Brain pericyte (primary cell): ENCODE measurements around the gene GAL3ST3.
"Not testable (repeated sequence)": the region's sequence is repeated elsewhere in the genome, so short reads cannot be mapped to it uniquely, and the experiment has no call there.

Source experiments
- DNase-seq: peaks from one replicate; pipeline ENCODE4 v3.0.0-alpha.2; 2012; ENCODE audit warnings: low read depth, low spot score

GAL3ST3 gene

DNA sequence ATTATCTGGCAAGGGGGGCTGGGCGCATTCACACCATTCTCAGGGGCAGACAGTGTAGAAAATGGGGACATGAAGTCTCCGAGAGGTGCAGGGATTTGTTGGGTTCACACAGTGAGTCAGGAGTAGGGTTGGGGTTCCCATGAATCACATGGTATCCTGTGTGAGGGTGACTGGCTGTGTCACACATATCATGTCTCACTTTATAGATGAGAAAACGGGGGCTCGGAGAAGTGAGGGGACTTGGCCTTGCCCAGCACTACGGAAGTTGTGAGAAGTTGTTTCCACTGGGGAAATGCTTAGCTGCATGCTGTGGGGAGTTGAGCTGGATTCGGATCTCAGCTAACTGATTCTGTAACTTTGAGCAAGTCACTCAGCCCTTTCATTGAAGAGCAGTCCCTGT lies 4.2 kb downstream of the GAL3ST3 start:
- no peak for DNase-seq

DNA sequence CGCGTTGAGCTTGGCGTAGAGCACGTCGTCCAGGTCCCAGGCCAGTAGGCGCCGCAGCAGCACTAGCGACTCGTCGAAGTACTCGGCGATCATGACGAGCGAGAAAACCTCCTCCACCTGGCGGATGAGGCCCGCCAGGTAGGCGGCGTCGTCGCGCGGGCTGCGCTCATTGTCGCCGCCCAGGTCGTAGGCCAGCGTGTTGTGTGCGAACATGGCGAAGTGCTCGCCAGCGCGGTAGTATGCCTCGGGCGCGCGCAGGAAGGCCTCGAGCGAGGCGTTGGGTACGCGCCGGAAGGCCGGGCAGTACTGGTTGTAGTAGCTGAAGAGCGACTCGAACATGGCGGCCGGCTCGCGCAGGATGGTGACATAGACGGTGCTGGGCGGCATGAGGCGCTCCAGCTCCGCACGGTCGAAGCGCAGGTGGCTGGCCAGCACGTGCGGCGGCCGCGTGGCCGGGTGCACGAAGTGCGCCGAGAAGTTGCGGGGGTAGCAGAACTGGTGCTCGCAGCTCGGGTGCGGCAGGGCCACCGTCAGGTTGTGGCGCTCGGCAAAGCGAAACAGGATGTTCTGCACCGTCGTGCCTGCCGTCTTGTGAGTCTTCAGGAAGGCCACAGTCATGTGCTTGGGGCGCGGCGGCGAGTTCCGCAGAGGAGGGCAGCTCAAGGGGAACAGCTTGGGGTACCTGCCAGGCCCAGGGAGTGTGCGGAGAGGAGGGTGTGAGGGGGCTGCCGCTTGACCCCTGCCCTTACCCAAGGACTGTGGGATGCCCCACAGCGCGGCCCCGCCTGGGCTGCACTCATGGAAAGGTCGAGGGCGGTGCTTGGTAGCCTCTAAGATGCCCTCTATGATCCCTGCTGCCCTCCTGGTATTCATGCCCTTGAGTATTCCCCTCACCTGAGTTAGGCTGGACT lies 5.7 kb downstream of the GAL3ST3 start:
- DNase-seq, result no peak

DNA sequence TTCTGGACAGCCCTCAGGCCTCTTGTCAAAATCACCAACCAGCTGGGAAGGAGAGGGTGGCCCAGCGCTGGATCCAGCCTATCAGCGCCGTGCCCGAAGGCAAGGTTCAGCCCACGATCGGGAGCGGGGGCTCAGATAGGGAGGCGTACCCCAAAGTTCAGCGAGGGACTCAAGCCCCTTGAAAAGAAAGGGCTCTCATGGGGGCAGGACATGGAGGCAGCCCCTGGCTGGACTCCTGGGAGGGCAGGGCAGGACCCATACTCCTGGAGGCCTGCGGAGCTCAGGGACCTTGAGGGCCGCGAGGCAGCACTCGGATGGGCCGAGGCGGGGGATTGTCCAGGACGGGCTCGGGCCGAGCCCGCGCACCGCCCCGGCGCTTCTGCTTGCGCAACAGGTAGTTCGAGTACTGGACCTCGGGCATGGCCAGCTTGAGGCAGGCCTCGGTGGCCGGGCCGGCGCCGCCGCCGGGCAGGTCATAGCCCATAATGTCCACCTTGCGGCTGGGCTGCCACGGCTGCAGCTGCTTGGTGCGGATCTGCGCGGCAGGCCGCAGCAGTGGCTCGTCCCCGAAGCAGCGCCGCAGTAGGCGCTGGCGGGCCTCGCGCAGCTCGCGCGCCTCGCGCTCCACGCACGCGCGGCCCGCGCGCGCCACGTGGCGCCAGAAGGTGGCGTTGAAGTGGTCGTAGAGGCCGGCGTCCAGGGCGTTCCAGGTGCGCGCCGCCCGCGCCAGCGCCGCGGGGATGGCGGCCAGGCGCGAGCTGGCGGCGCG lies 6.5 kb downstream of the GAL3ST3 start:
- no peak for DNase-seq

DNA sequence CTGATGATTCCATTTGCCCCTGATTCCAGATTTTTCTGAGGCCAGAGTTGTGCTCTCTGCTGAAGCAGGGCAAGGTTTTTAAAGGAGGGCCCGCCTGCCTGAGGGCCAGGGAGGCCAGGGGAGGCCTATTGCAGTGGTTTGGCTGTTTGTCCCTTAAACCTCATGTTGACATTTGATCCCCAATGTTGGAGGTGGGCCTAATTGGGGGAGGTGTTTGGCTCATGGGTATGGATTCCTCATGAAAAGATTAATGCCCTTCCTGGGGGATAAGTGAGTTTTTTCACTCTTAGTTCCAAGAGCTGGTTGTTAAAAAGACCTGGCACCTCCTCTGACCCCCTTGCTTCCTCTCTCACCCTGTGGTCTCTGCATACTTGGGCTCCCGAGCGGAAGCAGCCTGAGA lies 9.2 kb downstream of the GAL3ST3 start:
- DNase-seq, result no peak

DNA sequence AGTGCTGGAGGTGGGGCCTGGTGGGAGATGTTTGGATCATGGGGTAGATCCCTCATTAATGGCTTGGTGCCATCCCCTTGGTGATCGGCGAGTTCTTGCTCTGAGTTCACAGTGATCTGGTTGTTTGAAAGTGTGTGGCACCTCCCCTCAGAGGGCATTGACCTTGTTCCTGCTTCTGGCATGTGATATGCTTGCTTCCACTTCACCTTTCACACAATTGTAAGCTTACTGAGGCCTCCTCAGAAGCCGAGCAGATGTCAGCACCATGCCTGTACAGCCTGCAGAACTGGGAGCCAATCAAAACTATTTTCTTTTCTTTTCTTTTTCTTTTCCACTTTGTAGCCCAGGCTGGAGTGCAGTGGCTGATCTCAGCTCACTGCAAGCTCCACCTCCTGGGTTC lies 11.6 kb downstream of the GAL3ST3 start:
- no peak for DNase-seq

DNA sequence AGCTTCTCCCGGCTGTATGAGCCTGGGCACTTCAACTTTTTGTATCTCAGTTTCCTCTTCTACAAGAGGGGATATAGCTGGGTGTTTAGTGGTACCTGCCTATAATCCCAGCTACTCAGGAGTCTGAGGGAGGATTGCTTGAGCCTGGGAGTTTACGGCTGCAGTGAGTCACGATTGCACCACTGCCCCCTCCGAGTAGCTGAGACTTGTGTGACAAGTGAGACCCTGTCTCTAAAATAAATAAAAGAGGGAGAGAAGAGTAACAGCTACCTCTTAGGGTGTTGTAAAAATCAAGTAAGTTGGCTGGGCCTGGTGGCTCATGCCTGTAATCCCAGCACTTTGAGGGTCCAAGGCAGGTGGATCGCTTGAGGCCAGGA lies 12.6 kb downstream of the GAL3ST3 start:
- DNase-seq, result no peak

DNA sequence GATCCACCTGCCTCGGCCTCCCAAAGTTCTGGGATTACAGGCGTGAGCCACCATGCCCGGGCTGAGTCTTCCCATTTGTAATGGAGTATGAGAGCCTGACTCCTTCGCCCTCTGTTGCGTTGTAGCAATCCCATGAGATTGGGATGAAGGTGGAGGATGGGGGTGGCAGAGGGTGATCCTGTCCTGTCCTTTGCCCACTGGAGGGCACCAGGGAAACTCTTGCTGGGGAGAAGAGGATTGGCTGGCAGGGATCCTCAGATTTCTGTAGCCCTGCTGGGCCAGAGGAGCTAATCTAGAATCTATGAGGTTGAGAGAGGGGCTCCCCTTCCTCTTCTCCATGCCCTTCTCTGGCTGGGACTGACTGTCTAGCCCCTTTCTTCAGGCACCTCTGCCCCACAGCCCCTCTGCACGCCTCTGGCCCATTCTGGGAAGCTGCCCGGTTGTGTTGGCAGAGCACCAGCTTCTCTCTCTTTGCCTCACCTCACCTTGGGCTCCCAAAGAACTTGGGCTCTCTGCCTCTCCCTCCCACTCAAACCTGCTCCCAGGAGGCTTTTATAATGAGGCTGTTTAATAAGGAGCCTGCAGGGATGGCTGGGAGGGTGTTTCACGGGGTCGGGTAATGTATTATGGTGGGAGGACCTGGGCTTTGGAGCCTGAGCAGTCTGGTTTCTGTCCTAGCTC lies 13.2 kb downstream of the GAL3ST3 start:
- DNase-seq, result no peak

DNA sequence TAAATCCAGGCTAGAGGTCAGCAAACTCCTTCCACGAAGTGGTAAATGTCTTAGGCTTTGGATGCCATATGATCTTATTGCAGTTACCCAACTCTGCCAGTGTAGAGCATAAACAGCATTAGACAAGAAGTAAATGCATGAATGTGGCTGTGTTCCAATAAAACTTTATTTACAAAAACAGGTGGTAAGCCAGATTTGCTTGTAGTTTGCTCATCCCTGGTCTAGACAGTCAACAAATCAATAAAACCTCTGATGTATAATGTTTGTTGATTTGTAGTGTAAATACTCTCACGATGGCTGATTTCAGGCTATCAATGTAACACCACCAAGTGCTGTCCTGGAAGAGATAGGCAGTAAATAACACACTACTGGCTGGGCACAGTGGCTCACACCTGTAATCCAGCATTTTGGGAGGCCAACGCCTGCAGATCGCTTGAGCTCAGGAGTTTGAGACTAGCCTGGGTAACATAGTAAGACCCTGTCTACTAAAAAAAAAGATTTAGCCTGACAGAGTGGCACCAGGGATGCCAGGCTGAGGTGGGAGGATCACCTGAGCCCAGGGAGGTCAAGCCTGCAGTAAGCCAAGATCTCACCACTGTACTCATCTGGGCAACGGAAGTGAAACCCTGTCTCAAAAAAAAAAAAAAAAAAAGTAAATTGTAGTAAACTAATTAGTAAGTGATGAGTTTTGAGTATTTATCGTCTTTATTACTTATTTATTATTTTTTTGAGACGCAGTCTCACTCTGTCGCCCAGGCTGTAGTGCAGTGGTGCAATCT lies 15.8 kb downstream of the GAL3ST3 start:
- no peak for DNase-seq

DNA sequence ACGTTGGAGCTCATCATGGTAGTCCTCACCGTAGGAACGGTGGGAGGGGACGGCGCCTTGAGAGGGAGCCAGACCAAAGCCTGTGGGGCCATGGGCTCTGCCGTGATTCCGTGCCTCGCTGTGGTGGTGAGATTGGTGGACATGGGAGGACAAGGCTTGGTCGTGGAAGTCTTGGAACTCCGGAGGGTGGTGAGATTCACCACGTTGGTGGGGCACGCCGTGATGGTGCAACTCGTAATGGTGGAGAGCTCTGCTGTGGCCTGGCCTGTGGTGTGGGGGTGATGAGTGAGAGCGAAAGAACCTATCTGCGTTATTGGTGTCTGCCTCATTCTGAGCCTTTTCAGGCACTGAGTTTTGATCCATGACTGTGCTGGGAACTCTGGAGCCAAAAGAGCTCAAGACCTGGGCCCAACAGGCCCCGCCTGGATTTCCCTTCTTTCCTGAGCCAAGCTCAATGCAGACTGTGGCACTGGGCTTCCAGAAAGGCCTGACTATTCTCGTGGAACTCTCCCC lies 22.9 kb downstream of the GAL3ST3 start, which contains the start of gene CATSPER1:
TSS of gene CATSPER1 (minus strand) at position 463 of the 513 bp plus-strand sequence. CDS start at position 363, 100 bp downstream.
- no peak for DNase-seq

DNA sequence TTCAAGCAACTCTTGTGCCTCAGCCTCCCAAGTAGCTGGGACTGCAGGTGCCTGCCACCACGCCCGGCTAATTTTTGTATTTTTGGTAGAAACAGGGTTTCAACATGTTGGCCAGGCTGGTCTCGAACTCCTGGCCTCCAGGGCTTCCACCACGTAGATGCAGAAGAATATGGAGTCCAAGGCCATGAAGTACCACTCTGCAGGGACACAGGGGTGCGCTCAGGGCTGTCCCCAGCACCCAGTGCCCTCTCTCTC lies 25.8 kb downstream of the GAL3ST3 start:
- not testable (repeated sequence) for DNase-seq

DNA sequence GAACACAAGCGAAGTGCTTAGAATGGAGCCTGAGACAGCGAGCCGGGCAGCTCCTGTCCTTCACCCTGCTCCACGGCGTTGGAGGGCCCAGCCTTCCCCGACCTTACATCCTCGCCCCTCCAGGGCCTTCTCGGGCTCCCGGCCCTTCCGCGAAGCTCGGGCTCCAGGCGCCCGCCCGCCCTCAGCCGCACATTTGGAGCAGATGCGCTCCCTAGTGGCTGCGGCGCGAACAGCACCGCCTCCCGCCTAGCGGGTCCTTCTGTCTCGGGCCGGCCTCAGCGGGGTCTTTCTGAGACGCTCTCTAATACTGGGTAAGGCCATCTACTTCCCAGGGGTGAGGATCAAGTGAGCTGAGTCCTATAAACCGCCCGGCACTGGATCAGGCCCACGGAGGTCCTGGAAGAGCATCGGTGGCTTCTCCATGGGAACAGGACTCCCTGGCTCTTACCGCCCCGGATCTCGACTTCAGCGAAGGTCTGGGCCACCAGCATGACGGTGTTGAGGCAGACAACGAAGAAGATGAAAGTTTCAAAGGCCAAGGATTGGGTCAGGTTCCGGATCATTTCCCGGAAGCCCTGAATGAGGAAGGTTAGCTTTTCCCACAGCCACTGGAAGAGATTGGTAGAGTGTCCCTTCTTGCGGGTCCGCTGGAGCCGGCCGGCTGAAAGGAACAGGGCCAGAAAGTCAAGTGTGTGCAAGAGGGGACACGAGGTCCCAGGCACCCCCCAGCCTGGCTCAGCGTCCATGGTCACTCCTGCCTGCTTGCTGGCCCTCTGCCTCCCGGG lies 26.4 kb downstream of the GAL3ST3 start:
- no peak for DNase-seq

DNA sequence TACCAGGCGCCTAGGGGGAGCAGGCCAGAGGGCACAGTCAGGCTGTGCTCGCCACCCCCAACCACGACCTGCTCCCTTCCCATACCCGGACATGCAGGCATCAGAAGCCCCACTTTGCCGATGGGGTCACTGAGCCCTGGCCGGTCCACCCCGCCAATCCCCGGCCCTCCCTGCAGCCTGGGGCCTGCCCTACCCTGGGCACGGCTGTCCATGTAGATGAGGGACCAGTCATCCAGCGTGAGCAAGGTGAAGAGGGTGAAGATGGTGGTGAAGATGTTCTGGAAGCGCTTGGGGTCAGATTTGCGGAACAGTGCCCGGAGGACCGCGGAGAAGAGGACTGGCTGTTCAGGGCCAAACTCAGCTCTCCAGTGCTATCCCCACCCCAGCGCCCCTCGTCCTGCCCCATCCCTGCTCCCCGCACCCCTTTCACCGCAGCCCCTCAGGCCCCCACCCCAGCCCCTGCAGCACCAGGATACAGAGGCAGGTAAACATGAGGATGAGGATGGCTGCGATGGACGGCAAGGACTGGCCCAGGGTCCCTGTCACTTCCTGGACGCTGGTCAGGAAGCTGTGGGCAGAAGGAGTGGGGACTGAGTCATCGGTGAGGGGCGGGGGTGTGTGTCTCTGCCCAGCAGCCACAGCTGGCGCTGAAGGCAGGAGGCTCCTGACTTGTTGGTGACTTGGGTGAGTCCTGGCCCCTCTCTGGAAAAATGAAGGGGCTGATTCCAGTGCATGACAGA lies 28.2 kb downstream of the GAL3ST3 start:
- DNase-seq, result no peak

DNA sequence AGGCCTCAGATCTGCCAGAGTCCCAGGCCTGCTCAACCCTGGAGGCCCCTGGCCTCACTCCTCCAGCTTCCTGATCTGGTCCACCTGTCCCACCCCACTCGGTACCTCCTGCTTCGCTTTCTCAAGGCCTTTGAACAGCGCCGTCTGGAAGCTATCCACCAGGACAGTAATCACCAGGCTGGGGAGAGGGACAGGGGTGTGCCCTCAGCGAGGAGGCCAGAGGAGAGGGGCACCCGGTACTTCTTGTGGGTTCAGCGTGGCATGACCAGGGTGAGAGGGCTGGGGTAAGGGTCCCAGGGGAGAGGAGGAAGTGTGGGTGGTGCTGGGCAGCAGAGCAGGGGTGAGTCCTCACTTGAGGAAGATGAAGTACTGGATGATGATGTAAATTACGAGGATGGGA lies 28.7 kb downstream of the GAL3ST3 start:
- DNase-seq, result no peak

DNA sequence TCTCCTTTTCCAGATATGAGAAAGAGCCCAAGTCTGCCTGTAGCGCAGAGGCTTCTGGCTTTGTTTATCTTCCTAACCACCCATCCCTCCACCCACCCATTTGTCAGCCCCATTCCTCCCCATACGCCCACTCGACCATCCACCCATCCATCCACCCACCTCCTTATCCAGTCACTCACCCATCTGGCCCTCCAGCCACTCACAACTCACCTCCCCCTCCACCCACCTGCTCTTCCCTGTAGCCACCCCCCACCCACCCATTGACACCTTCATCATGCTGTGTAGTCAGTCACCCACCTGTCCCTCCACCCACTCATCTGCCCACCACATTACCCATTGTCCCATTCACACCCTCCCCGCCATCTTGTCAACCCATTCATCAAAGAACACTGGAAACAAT lies 31.6 kb downstream of the GAL3ST3 start:
- no peak for DNase-seq

DNA sequence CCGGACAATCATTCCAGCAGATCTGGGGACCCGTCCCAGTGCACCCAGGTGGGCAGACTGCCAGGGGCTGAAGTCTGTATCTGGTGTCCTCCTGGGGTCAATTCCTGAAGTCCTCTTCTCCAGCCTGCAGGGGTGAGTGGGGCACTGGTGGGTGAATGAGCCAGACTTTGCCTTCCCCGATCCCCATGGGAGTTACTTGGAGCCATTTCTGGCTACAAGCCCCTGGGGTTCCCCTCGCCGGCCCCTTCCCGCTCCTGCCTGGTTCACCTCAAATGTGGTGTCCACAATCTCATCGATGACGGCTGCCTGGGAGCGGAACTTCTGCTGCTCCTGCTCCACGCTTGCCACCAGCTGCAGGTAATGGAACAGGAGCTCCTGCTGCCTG lies 32.2 kb downstream of the GAL3ST3 start:
- DNase-seq, result no peak

DNA sequence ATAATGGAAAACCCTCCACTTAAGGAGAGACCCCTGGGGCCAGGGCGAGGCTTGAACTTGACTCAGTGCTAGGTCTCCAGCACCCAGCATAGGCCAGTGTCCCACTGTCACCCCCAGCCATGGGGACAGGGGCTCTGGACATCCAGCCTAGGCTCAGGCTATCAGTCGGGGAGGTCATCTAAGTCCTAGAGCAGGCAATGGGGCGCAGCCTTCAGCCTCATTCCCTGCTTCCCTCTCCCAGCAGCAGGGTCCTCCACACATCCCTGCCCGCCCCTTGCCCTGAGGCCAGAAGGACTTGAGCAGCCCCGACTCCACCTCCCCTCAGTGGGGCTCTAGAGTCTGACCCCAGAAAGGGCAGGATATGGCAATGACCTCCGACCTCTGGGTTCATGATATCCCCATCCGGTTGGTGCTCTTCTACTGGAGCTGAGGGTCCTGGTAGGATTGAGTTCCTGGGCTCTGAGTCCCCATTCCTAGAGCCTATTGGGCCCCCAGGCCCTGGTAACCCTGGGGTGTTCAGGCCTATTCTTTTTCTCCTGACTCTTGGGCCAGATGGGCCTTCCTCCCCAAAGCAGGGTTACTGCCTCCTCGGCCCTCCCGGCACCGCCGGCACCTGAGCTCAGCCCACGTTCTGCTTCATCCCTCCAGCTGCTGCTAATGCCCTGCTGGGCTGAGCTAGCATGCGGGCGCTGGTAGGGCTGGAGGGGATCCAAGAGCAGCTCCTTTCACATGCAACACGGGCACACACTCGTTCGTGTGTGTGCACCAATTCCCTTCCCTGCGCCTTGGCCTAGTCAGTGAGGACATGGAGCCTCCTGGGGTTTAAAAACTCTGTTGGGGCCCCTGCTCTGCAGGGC lies 32.8 kb downstream of the GAL3ST3 start:
- DNase-seq, result peak; percentile 36

DNA sequence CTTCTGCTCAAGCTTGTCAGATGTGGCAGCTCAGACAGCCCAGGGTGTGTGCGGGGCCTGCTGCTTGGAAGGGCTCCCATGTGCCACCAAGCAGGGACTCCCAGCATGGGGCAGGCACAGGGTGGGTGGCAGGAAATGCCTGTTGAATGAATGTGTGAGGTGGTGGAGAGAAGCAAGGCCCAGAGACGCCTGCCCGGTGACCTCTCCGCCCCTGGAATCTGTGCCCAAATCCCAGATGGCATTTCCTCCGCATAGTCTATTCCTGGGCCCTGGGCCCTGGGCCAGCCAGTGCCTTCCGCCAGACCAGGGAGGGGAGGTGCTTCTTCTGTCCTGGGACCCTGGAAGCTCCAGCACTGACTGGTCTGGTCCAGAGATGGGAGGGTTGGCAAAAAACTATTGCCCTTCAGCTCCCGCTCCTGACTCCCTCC lies 33.5 kb downstream of the GAL3ST3 start:
- no peak for DNase-seq

DNA sequence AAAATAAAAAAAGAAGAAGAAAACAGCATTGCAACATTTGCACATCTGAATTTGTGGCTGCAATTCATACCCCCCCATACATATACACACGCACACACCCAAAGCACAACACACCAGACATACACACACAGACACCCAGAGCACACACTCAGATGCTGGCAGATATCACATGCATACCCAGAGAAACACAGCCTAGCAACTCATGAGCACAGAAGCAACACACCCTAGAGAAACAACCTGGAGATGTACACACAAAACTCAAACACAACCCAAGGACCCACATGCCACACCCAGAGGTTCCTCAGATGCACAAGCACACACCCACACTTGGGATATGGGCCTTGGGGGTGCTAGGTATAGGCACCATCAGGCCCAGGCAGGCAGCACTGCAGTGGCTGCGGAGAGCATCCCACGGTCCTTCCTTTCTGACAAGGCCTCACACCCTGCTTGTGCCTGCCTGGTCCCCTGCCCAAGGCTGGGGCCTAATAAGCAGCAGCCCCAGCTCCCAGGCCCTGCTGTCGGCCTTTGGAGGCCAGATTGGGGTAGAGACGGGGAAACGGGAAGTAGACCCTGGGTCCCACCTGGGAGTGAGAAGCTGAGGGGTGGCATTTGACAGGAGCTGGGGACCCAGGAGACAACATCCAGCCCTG lies 34.0 kb downstream of the GAL3ST3 start:
- no peak for DNase-seq

DNA sequence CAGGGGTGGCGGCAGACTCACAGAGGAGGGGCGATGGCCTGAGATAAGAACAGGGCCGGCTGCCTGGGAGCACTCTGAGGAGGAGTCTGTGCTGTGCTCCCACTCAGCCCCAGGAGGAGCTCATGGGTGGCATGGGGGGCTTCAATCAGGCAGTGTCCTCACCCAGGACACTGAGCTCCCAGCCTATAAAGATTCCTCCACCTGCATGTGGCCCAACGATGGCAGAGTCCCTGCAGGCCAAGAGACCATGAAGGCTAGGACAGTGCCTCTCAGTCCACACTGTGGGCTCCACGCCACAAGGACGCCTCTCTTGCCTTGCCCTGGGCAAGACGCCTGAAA lies 35.2 kb downstream of the GAL3ST3 start:
- DNase-seq, result no peak
